ENCODE data around the gene GRID2.

GRID2 gene

GRCh38 chr4:92535599-92535998 lies 231.8 kb downstream of the GRID2 start:
- no peak for DNase-seq

- no peak for DNase-seq
Observed at GRCh38 chr4:92551616-92552015, 247.8 kb downstream of the GRID2 start.

- DNase-seq, result peak; percentile 15
Observed at GRCh38 chr4:92566269-92566668, 262.5 kb downstream of the GRID2 start.

- DNase-seq, result no peak
Observed at GRCh38 chr4:92580816-92581215, 277.1 kb downstream of the GRID2 start.

GRCh38 chr4:92599044-92599443 lies 295.3 kb downstream of the GRID2 start:
- no peak for DNase-seq

- DNase-seq, result no peak
Observed at GRCh38 chr4:92600638-92601037, 296.9 kb downstream of the GRID2 start.

GRCh38 chr4:92606227-92606626 lies 302.5 kb downstream of the GRID2 start:
- DNase-seq, result no peak

GRCh38 chr4:92615049-92615448 lies 311.3 kb downstream of the GRID2 start:
- DNase-seq, result no peak

- no peak for DNase-seq
Observed at GRCh38 chr4:92618968-92619367, 315.2 kb downstream of the GRID2 start.

- peak; percentile 26 for DNase-seq
Observed at GRCh38 chr4:92629302-92629701, 325.5 kb downstream of the GRID2 start.

- DNase-seq, result no peak
Observed at GRCh38 chr4:92634882-92635281, 331.1 kb downstream of the GRID2 start.

- peak; percentile 17 for DNase-seq
Observed at GRCh38 chr4:92636038-92636806, 332.5 kb downstream of the GRID2 start.

GRCh38 chr4:92641409-92641808 lies 337.6 kb downstream of the GRID2 start:
- DNase-seq, result no peak

GRCh38 chr4:92646826-92647225 lies 343.1 kb downstream of the GRID2 start:
- DNase-seq, result no peak

GRCh38 chr4:92651536-92651935 lies 347.8 kb downstream of the GRID2 start:
- no peak for DNase-seq

- DNase-seq, result no peak
Observed at GRCh38 chr4:92654084-92654483, 350.3 kb downstream of the GRID2 start.

- no peak for DNase-seq
Observed at GRCh38 chr4:92657695-92658094, 353.9 kb downstream of the GRID2 start.

- peak; percentile 50 for DNase-seq
Observed at GRCh38 chr4:92658318-92658717, 354.6 kb downstream of the GRID2 start.

GRCh38 chr4:92677805-92678204 lies 374.0 kb downstream of the GRID2 start:
- DNase-seq, result no peak

- DNase-seq, result no peak
Observed at GRCh38 chr4:92678292-92678691, 374.5 kb downstream of the GRID2 start.

- DNase-seq, result no peak
Observed at GRCh38 chr4:92679149-92679548, 375.4 kb downstream of the GRID2 start.

- DNase-seq, result no peak
Observed at GRCh38 chr4:92714640-92715039, 410.9 kb downstream of the GRID2 start.

GRCh38 chr4:92733231-92733630 lies 429.5 kb downstream of the GRID2 start:
- DNase-seq, result no peak

- no peak for DNase-seq
Observed at GRCh38 chr4:92735025-92735665, 431.4 kb downstream of the GRID2 start.

GRCh38 chr4:92760433-92760832 lies 456.7 kb downstream of the GRID2 start:
- DNase-seq, result no peak

Measured in eye (tissue), 1 donor.